ENCODE results near the gene MUCL1.

- TF ChIP-seq CTCF (IDR thresholded peaks at IDR 0.05; ENCODE audit: low read depth, low read length, poor library complexity, severe bottlenecking): no peak
- no peak for TF ChIP-seq EZH2phosphoT487 (IDR thresholded peaks at IDR 0.05; ENCODE audit: borderline replicate concordance, low read length)
These were observed 36.0 kb downstream of the MUCL1 start for GRCh38 chr12:54890339-54890738.

All from DOHH2 (cell line).